Measurements from ENCODE around the gene NDE1.

DNA sequence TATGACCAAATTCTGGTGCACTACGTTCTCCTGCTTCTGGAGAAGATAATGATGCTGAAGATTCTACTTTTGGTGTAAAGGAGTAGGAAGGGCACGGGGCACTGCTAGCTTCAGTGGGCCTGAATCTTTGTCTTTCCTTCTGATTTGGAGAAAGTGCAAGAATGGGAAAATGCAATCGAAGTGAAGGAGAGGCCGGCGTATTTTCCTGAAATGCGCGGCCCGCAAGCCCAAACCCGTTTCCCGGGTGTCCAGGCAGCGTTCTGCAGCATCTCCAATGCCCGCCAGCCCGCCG lies 372 bp upstream of the NDE1 start:
- no peak for TF ChIP-seq CTCF (IDR thresholded peaks at IDR 0.05; ENCODE audit: low read length)
- TF ChIP-seq EZH2 (IDR thresholded peaks at IDR 0.05; ENCODE audit: borderline replicate concordance, low read length) = no peak
